Keratinocyte (primary cell): ENCODE results near the gene RIPK3.

Experiments
- CTCF ChIP-seq, 3 experiments: IDR thresholded peaks in 1 of 3; conservative IDR thresholded peaks in 1 of 3; optimal IDR thresholded peaks in 1 of 3; 2 replicates in 2 of 3; 3 replicates in 1 of 3; pipeline versions ENCODE3 to v1.5.1; 2011; ENCODE audit warnings: low read length in 3 of 3, mild to moderate bottlenecking in 3 of 3, moderate library complexity in 2 of 3, control low read depth in 1 of 3, inconsistent platforms in 1 of 3; ENCODE audit not compliant: insufficient read depth in 2 of 3; ENCODE audit errors: extremely low read depth in 1 of 3
- EZH2 ChIP-seq: IDR thresholded peaks from one replicate; pipeline ENCODE4 v1.6.1; 2012; ENCODE audit warnings: inconsistent platforms, mild to moderate bottlenecking, low read length, moderate library complexity

- no peak for TF ChIP-seq CTCF (optimal IDR thresholded peaks at IDR 0.05 in 1 of 3, IDR thresholded peaks at IDR 0.05 in 1 of 3, conservative IDR thresholded peaks at IDR 0.05 in 1 of 3; ENCODE audit: extremely low read depth in 1 of 3, insufficient read depth in 2 of 3, low read length in 3 of 3)
- no peak for TF ChIP-seq EZH2
Observed at GRCh38 chr14:24387009-24387345, 47.2 kb upstream of the RIPK3 start.
